Vagina (tissue), 2 donors: Measurements from ENCODE around the gene SPR.

Experiments
- CTCF ChIP-seq, 3 experiments: fragments of 450-650 bp in 2 of 3; fragments of 200-600 bp in 1 of 3; sonication (generic) in 1 of 3; IDR thresholded peaks; one replicate each; pipeline ENCODE4 v1.5.1; 2017 to 2019; ENCODE audit warnings: antibody characterized with exemption in 3 of 3, mild to moderate bottlenecking in 2 of 3, moderate library complexity in 2 of 3
- POLR2A ChIP-seq, 2 donors: fragments of 450-650 bp; IDR thresholded peaks; one replicate each; pipeline ENCODE4 v1.6.1; 2017; ENCODE audit warnings: antibody characterized with exemption in 2 of 2, mild to moderate bottlenecking in 2 of 2, moderate library complexity in 2 of 2

- no peak for TF ChIP-seq POLR2A (IDR thresholded peaks at IDR 0.05)
- TF ChIP-seq CTCF (IDR thresholded peaks at IDR 0.05) = no peak
These were observed 22.7 kb upstream of the SPR start for GRCh38 chr2:72864500-72864899.
